GM10248 (cell line): Measurements from ENCODE around the gene FAM3B.

Source experiments
- CTCF ChIA-PET: fragments of 300-600 bp; sonication (Branson Sonifier 250); formaldehyde crosslinking; extraction: SDS; loops from one replicate; lab custom pipeline; 2021; ENCODE audit warnings: antibody characterized with exemption; lab: Yijun Ruan, JAX
- POLR2A ChIA-PET: fragments of 350-650 bp; sonication (Branson Sonifier 250); formaldehyde crosslinking; extraction: SDS; loops from one replicate; lab custom pipeline; 2020; ENCODE audit warnings: antibody characterized with exemption; lab: Yijun Ruan, JAX
- DNase-seq: peaks from one replicate; pipeline ENCODE4 v3.0.0; 2012; ENCODE audit errors: extremely low spot score
- CTCF ChIP-seq: IDR thresholded peaks from 2 replicates; pipeline ENCODE4 v1.5.1; 2012; ENCODE audit warnings: mild to moderate bottlenecking, low read depth; ENCODE audit errors: extremely low read depth, missing control alignments, control extremely low read depth

FAM3B gene

GRCh38 chr21:41316200-41317062 lies at the start of gene FAM3B:
Gene FAM3B (plus strand): TSS chr21:41316801. CDS start chr21:41316880, 79 bp downstream.
- no peak for DNase-seq
- POLR2A ChIA-PET = no interaction called here
- CTCF ChIA-PET = interaction anchor here (1.3 kb wide), 1 partner anchor 33 kb away, joined by 4 read pairs; no protein-coding TSS in a partner anchor
- no peak for TF ChIP-seq CTCF

- TF ChIP-seq CTCF = no peak
- POLR2A ChIA-PET = no interaction called here
- CTCF ChIA-PET = interaction anchor here (1.8 kb wide), 1 partner anchor 16 kb away, joined by 11 read pairs; no protein-coding TSS in a partner anchor
- no peak for DNase-seq
Measured at GRCh38 chr21:41267346-41267745, 49.3 kb upstream of the FAM3B start.

GRCh38 chr21:41269535-41269934 lies 47.1 kb upstream of the FAM3B start:
- ChIA-PET POLR2A (no interaction called here), CTCF (interaction anchor here (1.2 kb wide), 1 partner anchor 22 kb away, joined by 3 read pairs; no protein-coding TSS in a partner anchor)
- TF ChIP-seq CTCF = no peak
- no peak for DNase-seq

- DNase-seq = no peak
- ChIA-PET CTCF (no interaction called here), POLR2A (no interaction called here)
- no peak for TF ChIP-seq CTCF
Measured at GRCh38 chr21:41277196-41277595, 39.4 kb upstream of the FAM3B start.

- POLR2A ChIA-PET = no interaction called here
- CTCF ChIA-PET = no interaction called here
- TF ChIP-seq CTCF = no peak
- no peak for DNase-seq
Measured at GRCh38 chr21:41277846-41278245, 38.8 kb upstream of the FAM3B start.

- CTCF ChIA-PET = interaction anchor here (0.7 to 5.0 kb wide), 6 partner anchors 9 to 536 kb away, joined by 3 to 26 read pairs (median 3); no protein-coding TSS in a partner anchor
Measured at GRCh38 chr21:41280115-41280919, 36.3 kb upstream of the FAM3B start.

More at GRCh38 chr21:41280115-41280919, 36.3 kb upstream of the FAM3B start:
- POLR2A ChIA-PET = no interaction called here
- no peak for TF ChIP-seq CTCF
- no peak for DNase-seq
